Measurements from ENCODE around the gene DTWD1.
"Not testable (repeated sequence)": the region's sequence is repeated elsewhere in the genome, so short reads cannot be mapped to it uniquely, and the experiment has no call there.

Gene DTWD1

GRCh38 chr15:49646891-49647290 is 26.0 kb downstream of the DTWD1 start:
- DNase-seq: no peak

GRCh38 chr15:49649987-49650386 is 29.1 kb downstream of the DTWD1 start:
- no peak for DNase-seq

- no peak for DNase-seq
Observed at GRCh38 chr15:49650676-49651075, 29.8 kb downstream of the DTWD1 start.

DNA sequence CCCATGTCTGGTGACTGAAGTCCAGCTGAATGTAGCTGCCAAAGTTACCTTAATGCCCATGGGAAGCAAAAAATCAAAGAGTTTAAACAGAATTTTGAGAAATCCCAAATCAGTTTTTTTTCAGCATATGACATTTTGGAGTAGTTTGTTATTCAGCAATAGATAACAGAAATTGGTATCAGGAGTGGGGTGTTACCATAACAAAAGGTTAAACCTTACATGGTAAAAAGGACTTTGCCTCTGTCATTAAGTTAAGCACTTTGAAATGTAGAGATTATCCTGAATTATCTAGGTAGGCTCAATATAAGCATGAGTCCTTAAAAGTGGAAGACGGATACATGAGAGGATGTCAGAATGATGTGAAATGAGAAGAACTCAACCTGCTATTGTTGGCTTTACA is 32.1 kb downstream of the DTWD1 start:
- DNase-seq: no peak

DNA sequence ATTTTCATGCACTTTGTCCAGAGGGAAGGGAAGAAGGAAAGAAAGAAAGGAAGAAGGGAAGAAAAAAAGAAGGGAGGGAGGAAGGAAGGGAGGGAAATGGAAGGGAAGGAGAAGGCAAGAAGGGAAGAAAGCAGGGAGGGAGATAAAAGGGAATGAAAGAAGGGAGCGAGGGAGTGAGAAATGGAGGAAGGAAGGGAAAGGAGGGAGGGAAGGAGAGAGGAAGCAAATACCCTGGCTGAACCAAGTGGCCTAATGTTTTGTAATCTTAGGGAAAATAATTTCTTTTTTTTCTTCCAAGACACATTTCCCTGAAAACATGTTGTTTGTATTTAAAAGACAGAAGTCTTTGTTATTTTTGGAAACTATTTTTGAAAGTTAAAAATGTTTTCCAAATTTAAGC is 35.9 kb downstream of the DTWD1 start:
- DNase-seq: no peak

GRCh38 chr15:49664716-49665115 is 43.9 kb downstream of the DTWD1 start:
- no peak for DNase-seq

GRCh38 chr15:49666486-49666885 is 45.6 kb downstream of the DTWD1 start:
- not testable (repeated sequence) for DNase-seq

GRCh38 chr15:49669288-49669687 is 48.4 kb downstream of the DTWD1 start:
- DNase-seq: no peak

DNA sequence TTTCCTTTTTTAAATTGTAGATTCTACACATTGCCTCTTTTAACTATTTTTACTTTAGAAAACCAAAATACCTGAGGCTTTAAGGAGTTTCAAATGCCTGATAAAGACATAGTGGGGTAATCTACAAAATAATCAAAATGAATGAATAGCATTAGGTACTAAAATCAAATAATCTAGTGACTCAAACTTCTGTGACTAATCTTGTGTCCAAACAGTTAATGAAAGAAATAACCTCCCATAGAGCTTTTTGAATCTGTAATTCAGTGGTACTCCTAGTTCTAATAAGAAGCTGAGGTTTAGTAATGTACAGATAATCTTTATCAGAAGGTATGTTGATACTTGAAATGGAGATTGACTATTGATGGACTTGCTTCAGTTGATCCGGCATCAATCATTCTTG is 53.0 kb downstream of the DTWD1 start:
- no peak for DNase-seq

GRCh38 chr15:49674370-49674769 is 53.5 kb downstream of the DTWD1 start:
- no peak for DNase-seq

DNA sequence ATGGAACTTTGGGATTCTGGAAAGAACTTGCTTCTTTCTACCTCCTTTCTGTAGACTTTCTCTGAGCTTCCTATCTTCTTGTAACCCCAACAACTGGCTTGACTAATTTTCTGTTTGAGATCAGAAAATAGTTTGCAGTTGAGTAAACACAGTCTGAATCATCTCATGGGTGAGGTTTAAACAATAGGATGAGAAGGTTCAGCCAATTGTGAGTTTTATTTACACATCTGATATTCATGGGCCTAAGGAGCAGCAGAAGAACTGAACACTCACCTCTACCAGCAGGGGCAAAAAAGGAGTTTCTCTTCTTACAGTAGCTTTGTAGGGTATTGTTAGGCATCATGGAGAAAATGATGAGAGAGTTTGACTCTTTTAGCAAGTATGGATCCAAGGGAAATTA is 54.2 kb downstream of the DTWD1 start:
- peak; percentile 81 for DNase-seq

GRCh38 chr15:49678655-49679054 is 57.8 kb downstream of the DTWD1 start:
- DNase-seq: no peak

- no peak for DNase-seq
Observed at GRCh38 chr15:49686599-49686998, 65.8 kb downstream of the DTWD1 start.

GRCh38 chr15:49688135-49688790 is 67.4 kb downstream of the DTWD1 start:
- DNase-seq: no peak

GRCh38 chr15:49692514-49693090 is 71.8 kb downstream of the DTWD1 start:
- no peak for DNase-seq

- no peak for DNase-seq
Observed at GRCh38 chr15:49693498-49693897, 72.7 kb downstream of the DTWD1 start.

DNA sequence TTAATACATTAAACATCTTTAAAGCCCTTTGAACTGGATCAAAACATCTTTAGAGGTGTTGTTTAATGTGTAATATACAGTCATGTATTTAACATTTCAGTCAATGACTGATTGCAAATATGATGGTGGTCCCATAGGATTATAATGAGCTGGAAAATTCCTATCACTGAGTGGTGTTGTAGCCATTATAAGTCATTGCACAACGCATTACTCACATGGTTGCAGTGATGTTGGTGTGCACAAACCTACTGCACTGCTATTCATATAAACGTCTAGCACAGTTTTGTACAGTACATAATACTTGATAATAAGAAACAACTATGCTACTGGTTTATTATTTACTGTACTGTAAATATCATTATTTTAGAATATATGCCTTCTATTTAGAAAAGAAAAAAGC is 75.6 kb downstream of the DTWD1 start:
- no peak for DNase-seq

GRCh38 chr15:49697121-49697520 is 76.3 kb downstream of the DTWD1 start:
- DNase-seq: no peak

DNA sequence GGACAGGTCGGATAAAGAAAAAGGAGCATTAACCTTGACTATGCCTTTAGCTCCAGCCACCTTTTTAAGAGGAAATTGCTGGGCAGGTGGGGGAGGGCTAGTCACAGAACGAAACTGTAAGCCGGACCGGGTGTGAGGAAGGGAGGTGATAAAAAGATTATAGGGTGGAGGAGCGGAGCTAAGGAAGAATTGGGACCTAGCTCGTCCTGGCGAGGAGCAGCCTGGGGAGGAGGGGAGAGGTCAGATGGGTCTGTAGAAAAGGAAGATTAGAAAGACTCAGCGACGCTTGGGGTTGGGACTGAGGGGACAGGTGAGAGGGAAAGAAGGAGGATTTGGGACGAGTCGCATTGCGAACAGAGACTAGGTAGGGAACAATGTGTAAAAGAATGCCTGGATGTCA is 82.1 kb downstream of the DTWD1 start:
- not testable (repeated sequence) for DNase-seq

Data from DMS53 (cell line).